Stimulated activated CD8-positive, alpha-beta memory T cell treated with anti-CD3 and anti-CD28 coated beads, Interleukin-7, amount 100 ng/mL, for 24 hours (primary cell): ENCODE measurements around the gene KCNG1.
A peak's percentile ranks its signal among the peaks of the same experiment; 100 is the strongest.
"Not testable (repeated sequence)": the region's sequence is repeated elsewhere in the genome, so short reads cannot be mapped to it uniquely, and the experiment has no call there.

Experiments used
- DNase-seq: peaks from one replicate; pipeline ENCODE4 v3.0.0-alpha.2; 2020; ENCODE audit warnings: low read depth

KCNG1 gene

GRCh38 chr20:51022803-51023616 lies at the start of gene KCNG1:
Gene KCNG1 (minus strand): TSS chr20:51023107. CDS start chr20:51010338, 12,769 bp downstream.
- peak; percentile 23 for DNase-seq

GRCh38 chr20:51070621-51071020 lies 47.7 kb upstream of the KCNG1 start:
- DNase-seq: no peak

- no peak for DNase-seq
Measured at GRCh38 chr20:51067792-51068191, 44.9 kb upstream of the KCNG1 start.

- no peak for DNase-seq
Measured at GRCh38 chr20:51065615-51066014, 42.7 kb upstream of the KCNG1 start.

GRCh38 chr20:51064137-51064536 lies 41.2 kb upstream of the KCNG1 start:
- DNase-seq: no peak

GRCh38 chr20:51062065-51062464 lies 39.2 kb upstream of the KCNG1 start:
- DNase-seq: peak; percentile 15

GRCh38 chr20:51061418-51062045 lies 38.6 kb upstream of the KCNG1 start:
- no peak for DNase-seq

- DNase-seq: no peak
Measured at GRCh38 chr20:51060301-51060700, 37.4 kb upstream of the KCNG1 start.

GRCh38 chr20:51059862-51060261 lies 37.0 kb upstream of the KCNG1 start:
- DNase-seq: no peak

GRCh38 chr20:51058017-51058416 lies 35.1 kb upstream of the KCNG1 start:
- no peak for DNase-seq

- no peak for DNase-seq
Measured at GRCh38 chr20:51054233-51054632, 31.3 kb upstream of the KCNG1 start.

GRCh38 chr20:51050531-51051075 lies 27.7 kb upstream of the KCNG1 start:
- DNase-seq: no peak

- DNase-seq: no peak
Measured at GRCh38 chr20:51046021-51046985, 23.4 kb upstream of the KCNG1 start.

GRCh38 chr20:51045492-51045891 lies 22.6 kb upstream of the KCNG1 start:
- DNase-seq: not testable (repeated sequence)

GRCh38 chr20:51044796-51045195 lies 21.9 kb upstream of the KCNG1 start:
- DNase-seq: no peak

GRCh38 chr20:51043811-51044210 lies 20.9 kb upstream of the KCNG1 start:
- no peak for DNase-seq

GRCh38 chr20:51042657-51043247 lies 19.8 kb upstream of the KCNG1 start:
- DNase-seq: no peak

- DNase-seq: no peak
Measured at GRCh38 chr20:51042064-51042463, 19.2 kb upstream of the KCNG1 start.

GRCh38 chr20:51037532-51038115 lies 14.7 kb upstream of the KCNG1 start:
- no peak for DNase-seq

GRCh38 chr20:51036827-51037531 lies 14.1 kb upstream of the KCNG1 start:
- no peak for DNase-seq

- DNase-seq: no peak
Measured at GRCh38 chr20:51036226-51036625, 13.3 kb upstream of the KCNG1 start.
